Inflammatory macrophage (primary cell): Measurements from ENCODE around the gene CDT1.

Source experiments
- DNase-seq, 2 donors: peaks; one replicate each; pipeline ENCODE4 v3.0.0-alpha.2; 2020 to 2022

The CDT1 gene

DNA sequence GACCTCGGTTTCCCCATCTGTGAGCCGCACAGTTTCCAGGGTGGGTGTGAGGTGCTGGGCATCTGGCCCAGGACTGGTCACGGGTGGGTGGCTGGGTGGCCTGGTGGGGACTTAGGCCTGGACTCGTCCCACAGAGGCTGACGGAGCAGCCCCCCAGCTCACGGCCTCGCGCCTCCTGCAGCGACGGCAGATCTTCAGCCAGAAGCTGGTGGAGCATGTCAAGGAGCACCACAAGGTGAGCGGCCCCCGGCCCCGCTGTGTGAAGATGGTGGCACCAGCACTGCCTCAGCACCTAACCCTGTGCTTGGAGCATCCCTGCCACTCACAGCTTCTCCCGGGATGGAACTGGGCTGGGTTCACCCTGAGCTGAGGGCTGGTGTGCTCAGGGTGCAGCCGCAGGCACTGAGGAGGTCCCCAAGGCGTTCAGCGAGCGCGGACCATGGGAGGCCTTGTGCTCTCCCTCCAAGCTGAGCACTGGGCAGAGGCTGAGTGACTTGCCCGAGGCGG is 2.4 kb downstream of the CDT1 start:
- no peak for DNase-seq

DNA sequence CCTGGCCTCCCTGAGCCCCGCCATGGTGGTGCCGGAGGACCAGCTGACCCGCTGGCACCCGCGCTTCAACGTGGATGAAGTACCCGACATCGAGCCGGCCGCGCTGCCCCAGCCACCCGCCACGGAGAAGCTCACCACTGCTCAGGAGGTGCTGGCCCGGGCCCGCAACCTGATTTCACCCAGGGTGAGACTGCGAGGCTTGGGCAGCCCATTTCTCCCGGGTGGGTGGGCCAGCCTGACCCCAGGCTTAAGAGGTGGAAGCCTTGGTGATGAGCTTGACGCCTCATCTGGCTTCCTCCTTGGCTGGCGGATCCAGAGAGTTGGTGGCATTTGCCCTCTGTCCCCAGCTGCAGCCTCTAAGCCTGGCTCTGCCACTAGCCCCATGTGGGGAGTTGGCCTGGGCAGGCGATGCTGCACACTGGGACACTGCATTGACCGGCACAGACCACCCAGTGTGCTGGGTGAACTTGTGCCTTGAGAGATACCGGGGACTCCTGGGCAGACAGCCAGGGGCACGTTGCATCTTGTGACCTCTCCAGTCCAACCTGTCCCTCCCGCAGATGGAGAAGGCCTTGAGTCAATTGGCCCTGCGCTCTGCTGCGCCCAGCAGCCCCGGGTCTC is 3.0 kb downstream of the CDT1 start:
- no peak for DNase-seq

DNA sequence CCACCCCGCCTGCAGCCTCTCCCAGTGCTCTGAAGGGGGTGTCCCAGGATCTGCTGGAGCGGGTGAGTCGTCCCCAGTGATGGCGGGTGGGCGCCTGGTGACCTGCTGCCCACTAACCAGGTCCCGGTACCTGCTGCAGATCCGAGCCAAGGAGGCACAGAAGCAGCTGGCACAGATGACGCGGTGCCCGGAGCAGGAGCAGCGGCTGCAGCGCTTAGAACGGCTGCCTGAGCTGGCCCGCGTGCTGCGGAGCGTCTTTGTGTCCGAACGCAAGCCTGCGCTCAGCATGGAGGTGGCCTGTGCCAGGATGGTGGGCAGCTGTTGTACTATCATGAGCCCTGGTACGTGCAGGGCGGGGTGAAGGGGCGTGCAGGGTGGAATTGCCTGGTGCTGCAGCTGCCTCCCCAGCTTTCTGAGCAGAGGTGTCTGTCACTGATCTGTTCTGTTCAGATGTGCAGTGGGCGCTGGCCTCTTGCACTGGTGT is 3.6 kb downstream of the CDT1 start:
- DNase-seq = no peak

DNA sequence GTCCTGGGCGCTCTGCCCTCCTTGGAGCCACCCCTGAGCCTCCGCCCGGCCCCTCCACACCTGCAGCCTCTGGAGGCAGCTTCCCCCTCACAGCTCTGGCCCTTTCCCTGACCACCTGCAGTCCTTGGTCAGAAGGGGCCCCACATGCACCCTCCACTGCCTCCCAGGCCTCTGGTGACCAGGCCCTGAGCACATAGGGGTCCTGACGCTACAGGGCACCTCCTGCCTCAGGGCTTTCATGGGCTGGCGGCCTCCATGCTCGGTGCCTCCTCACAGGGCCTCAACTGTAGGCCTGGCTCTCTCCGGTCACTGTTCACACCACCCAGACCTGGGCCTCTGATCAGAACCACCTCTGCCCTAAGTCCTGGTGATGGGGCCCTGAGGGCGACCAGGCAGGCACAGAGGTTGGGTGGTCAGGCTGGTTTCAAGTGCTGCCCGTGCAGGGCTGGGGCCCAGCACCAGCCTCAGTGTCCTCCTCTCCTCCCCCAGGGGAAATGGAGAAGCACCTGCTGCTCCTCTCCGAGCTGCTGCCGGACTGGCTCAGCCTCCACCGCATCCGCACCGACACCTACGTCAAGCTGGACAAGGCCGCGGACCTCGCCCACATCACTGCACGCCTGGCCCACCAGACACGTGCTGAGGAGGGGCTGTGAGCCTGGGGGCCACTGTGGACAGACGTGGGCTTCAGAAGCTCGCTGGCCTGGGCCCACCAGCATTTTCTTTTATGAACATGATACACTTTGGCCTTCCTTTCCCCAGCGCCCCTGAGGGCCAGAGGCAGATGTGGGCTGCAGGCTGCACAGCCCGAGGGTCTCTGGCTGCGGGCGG is 4.3 kb downstream of the CDT1 start:
- DNase-seq = no peak

DNA sequence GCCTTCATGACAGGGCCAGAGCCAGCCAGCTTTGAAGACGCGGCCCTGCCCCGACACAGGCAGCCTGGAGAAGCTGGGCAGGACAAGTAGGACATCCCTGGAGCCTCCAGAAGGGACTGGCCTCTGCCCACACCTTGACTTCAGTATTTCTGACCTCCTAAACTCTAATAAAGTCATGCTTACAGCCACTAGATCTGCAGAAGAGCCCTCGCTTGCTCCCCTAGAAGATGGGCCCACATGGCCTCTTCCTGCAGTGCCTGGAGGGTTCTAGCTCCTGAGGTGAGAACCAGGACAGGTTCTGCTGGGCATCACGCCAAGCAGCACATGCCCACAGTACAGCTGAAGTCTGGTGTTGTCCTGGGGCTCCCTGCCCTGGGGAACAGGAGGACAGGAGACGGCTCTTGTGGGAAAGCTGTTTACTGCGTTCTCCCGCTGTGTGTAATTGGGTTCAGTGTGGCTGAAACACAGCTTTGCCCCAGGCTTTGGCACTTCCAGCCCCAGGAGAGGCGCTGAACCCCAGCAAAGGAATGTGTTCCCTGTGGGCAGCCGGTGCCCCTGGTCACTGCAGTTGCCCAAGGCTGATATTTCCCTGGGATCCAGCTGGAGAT is 5.6 kb downstream of the CDT1 start:
- DNase-seq = no peak

DNA sequence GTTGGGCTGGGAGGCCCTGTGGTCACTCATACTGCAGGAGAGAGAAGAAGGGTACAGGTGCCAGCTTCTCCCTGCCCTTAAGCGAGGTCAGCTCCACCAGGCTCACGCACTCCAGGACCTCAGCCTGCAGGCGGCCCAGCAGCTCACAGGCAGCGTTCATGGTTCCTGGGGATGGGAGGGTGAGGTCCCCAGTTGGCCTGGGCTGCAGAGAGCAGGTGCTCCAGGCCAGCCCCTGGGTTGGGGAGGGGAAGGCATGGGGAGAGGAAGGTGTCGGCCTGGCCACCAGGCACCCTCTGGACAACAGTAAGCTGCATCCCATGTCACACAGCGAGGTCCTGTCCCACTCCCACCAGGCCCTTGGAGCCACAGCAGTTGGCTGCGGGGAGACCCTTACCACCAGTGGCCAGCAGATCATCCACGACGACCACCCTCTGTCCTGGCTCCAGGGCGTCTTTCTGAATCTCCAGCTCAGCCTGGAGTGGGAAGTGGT is 6.1 kb downstream of the CDT1 start:
- no peak for DNase-seq

DNA sequence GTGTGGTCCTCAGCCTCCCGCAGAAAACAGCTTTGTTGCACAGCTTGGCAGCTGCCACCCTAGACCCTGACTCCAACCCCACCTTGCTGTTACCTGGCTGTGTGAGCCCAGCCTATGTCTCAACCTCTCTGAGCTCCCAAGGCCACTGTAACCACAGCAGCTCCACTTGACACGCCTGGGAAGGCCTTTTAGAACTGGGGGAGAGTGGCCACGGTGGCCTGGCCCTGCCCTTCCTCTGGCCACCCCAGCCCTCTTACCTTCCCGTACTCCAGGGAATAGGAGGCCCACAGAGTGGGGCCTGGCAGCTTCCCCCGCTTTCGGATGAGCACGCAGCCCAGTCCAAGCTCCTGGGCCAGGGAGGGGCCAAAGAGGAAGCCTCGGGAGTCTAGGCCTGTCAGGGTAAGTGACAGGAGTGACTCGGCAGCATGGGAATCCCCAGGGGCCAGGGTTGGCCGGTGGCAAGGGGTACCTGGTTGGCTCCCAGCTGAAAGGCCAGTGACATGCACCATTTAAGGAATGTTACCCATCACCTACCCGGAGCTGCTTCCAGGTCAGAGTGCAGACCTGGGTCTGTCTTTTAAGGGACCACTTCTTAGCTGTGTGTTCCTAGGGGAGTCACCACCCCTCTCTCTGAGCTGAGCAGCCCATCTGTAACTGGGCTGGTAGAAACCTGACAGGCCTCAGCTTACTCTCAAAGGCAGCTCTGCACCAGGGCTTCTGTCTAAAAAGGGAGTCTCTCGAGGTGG is 6.8 kb downstream of the CDT1 start:
- peak; percentile 43 to 62 for DNase-seq

DNA sequence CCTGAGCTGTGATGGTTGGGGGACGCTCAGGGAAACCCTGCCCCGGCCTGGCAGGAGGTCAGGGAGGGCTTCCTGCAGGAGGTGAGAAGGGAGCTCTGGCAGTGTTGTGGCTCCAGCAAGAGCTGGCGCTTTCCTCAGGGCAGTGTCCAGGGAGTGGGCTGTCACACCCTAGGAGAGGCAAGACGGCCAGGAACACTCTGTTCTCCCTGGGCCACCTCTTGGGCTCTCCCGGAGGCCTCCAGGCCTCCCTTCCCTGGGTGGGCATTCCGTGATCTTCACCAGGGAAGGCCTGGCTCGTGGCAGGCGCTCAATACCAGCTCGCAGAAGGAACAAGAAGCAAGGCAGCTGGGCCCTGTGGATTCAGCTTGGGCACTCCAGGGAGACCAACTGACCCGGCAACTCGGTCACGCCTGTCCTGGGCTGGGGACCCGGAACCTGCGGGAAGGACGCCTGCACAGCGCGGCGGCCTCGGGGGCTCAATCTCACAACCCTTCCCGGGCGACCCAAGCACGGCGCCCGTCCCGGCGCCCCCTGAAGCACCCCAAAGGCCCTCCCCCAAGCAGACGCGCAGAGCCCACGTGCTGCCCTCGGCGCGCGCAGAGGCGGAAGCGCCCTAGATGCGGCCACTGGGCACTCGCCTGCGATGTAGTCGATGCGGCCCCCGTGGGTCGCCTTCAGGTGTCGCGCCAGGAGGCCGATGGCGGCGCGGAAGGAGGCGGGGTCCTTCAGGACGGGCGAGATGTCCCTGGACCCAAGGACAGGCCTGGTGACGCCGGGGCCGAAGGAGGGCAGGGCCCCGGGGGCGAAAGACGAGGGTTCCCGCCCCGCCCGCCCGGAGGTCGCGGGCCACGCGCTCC is 7.6 kb downstream of the CDT1 start:
- peak; percentile 68 to 85 for DNase-seq

DNA sequence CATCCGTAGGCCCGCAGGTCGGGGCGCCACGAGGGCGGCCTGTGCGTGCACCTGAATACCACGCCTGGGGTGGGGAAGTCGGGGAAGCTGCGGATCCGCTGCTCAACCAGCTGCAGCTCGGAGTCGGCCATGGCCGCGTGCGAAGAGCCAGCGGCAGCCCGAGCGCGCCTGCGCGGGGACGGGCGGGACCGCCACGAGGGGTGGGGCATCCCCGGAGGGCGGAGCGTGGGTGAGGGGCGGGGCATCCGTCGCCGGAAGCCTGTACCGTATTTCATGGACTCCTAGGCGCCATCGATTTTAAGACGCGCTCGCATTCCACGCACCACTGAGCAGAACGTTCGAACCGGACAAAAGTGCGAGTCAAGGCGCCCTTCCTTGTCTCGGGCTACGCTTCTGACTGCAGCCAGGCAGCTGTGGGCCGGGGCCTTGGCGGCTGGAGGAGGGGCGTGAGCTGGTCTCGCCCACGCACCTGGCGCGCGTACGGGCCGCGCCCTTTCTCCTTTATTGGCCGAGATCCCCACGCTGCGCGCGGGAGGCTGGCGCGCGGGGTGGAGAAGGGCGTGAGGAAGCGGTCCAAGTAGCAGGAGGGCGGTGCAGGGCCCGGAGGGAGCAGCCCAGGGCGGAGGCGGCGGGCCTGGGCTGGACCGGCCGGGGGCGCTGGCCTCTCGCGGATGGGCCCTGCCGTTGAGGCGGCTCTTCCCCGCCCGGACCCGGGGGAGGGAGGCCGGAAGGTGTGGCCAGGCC is 8.4 kb downstream of the CDT1 start, which contains the start of gene APRT:
APRT (minus strand) TSS at position 160 of the 744 bp plus-strand sequence; CDS start at position 131, 29 bp downstream.
- DNase-seq = peak; percentile 94 to 96

DNA sequence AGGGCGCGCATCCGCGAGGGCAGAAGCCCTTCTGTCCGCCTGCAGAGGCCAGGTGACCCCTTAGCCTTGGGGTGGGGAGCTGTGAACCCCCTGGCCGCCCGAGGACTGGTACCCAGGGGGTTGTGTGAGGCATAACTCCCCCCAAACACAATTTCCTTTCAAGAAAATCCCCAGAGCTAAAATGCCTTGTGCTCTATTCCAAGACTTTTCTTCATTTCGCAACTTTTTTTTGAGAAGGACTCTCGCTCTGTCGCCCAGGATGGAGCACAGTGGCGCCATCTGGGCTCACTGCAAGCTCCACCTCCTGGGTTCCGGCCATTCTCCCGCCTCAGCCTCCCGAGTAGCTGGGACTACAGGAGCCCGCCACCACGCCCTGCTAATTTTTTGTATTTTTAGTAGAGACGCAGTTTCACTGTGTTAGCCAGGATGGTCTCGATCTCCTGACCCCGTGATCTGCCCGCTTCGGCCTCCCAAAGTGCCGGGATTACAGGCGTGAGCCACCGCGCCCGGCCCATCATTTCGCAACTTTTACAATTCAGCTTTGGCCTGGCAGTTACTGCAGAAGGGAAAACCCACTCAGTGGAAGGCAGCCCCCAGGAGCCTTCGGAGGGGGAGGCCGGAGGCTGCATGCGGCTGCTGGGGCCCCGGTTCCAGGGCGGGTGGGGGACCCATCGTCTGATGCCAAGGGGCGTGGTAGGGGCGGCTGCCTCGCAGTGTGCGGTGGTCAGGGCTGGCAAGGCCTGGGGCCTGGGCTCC is 9.1 kb downstream of the CDT1 start:
- peak; percentile 63 to 73 for DNase-seq

DNA sequence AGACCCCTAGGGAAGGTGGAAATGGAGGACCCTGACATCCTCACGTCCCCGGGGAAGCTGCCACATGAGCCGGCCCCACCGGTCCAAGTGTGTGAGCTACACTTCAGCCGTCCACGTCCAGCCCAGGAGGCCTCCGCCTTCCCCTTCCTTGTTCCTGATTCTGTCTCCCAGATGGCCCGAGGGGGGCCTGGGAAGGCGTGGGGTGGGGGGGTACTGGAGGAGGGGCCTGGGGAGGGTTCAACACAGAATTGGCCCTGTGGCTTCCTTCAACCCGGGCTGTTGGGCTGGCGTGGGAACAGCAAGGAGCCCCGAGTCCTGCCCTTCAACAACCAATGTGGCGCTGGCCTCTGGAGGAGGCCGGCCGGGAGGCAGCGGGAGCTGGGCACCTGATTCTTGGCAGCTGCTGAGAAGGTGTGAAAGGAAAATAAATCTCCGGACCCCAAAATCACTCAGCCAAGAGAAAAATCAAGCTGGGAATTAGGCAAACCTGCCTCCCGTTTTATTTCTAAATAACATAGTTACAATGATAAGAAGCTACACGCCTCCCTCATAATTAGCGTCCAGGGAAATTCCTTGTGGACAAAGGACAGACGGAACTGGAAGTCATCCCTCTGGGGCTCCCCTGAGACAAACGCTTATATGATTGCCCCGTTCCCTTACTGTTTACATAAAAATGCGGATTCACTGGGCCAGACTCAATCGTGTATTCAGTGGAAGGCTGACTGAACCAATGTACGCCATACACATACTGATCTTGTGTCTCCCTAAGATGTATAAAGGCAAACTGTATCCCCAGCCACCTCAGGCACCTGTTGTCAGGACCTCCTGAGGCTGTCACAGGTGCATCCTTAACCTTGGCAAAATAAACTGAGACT is 9.9 kb downstream of the CDT1 start:
- DNase-seq = no peak

DNA sequence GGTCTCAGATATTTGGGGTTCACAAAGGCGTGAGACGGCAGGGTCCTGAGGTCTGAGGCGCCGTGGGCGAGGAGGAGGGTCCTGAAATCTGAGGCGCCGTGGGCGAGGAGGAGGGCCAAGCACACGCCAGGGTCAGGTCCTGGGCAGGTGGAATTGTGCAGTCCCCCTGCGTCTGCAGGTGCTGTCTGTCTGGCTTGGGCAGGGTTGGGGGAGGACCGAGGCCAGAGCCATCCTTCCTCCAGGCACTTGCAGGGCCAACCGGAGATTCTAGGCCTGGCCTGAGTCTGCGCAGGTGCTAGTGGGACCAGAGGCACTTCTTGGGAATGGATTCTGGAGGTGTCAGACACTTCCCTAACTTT is 10.5 kb downstream of the CDT1 start:
- DNase-seq = no peak

DNA sequence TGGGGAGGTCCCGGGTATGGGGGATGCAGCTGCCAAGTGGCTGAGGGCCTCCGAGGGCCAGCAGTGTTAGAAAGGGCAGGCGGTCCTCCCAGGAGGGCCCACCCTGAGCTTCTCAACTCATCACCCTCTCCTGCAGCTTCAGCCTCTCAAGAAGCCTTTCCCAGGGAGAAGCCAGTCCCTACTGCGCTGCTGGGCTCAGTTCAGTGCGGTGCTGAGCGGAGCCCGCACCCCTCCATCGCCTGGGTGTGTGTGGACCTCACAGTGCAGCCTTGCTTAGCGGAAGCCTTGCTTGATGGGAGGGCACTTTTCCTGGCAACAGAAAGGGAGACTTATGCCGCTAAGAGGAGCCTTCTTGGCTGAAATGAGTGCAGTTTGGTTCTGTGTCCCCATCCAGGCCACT is 11.6 kb downstream of the CDT1 start:
- no peak for DNase-seq

DNA sequence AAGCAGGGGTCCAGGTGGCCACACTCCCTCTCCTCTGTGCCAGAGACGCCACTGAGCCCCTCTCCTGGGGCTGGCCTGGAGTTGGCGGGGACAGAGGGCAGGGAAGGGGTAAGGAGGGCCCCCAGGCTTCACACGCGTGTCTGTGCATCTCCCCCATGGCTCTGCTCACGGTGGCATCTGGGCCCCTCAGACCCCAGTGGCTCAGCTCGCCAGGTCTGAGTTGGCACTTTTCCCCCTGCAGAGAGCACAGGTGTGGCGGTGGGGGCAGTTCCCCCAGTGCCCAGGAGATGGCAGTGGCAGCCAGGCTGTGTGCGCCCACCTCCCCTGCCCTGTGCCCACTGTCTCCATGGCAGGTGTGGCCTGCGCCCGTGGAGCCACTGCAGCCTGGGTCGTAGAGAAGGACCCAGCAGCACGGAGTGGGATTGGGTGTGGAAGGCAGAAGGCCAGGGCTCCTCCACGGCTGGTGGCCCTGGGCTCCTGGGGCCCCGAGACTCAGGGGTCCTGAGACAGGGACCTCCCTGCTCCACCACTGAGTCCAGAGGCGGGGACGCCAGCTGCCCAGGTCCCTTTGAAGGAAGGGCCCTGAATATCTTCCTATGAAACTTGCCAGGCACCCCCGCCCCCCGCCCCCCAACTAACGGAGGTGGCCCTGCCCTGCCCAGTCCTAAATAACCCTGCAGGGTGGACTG is 12.5 kb downstream of the CDT1 start:
- DNase-seq = no peak

DNA sequence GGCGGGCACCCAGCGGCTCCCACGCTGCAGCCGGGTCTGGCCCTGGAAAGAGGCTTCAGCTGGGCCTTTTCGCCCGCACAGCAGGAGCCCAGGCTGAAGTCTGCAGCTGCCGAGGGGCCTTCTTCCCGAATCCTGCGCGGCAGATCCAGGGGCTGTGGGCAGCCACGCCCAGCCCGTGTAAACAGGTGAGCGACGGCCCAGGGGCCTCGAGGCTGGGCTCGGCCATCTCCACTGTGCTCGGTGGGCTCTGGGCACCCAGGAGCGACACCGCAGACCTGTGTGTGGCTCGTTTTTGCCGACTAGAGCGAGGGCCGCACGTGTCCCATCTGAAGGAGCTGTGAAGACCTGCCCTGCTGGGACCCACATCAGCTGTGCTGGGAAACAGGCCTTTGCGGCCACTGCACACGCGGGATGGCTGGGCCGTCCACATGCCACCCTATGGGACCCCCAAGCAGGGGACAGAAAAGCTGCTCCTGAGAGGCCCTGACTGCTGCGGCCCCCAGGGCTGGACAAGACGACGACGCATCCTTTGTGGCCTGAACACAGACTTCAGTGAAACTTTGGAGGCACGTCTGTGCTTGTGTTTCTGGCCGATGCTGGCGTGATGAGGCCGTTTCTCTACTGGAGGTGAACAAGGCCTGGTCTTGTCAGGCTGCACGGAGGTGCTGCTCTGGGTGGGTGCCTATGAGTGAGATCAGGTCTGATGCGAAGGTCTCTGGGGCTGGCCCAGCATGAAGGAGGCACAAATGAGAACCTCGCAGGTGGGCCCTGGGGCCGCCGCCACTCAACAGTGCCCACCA is 13.3 kb downstream of the CDT1 start:
- no peak for DNase-seq

DNA sequence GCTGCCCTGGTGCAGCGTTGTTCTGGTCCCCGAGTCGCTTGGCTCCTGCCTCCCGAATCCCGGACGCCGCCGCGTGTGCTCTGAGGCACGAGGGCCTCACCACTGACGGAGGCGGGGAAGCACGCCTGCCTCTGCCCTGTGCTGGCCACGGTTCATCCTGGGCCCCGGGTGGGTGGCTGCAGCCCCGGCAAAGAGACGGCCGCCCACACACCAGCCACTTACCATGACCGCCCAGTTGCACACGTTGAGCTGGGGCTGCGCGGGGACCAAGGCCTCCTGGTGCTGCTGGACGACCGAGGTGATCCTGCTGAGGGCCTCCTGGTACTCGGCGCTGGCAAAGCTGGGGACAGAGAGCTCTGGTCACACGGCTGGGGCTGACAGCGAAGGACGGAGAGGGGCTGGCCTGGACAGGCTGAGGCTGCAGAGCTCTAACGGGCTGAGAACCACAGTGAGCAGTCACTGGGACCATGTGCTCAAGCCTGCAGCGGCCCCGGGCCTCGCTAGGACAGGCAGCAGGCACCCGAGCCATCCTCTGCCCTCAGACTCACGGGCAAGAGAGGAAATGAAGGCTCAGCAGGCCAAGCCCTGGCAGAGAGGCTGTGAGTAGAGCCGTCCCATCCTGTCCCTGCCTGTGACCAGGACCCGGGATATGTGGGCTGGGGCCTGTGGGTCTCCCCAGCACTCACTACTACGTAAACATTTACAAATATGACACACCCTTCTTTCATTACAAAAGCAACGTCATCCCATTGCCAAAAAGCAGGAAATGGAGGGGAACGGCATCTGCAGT is 14.4 kb downstream of the CDT1 start:
- DNase-seq = no peak

DNA sequence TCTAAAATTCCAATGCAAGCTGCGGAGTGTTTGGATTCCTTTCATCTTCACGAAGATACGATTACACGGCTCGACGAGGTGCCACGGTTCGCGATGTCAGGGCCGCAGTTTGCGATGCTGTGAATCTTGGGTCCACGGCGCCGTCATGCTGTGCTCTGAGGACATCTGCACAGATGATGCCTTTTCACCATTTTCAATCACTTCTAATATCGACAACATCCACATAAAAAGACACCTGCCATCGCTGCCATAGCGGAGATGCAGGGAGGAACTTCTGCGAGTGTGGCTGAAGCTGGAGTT is 14.9 kb downstream of the CDT1 start:
- no peak for DNase-seq
